SK-N-SH (cell line): Measurements from ENCODE around the gene TMEM150A. TPM values are rescaled to one million over a fixed set of nuclear protein-coding genes. Genes with fewer than 3 reads are reported as not detected.

Experiments used
- CTCF ChIA-PET: fragments of 300-600, 350-600 bp; formaldehyde crosslinking; extraction: SDS; loops from one replicate; lab custom pipeline; 2021; lab: Yijun Ruan, JAX
- POLR2A ChIA-PET: fragments of 350-600 bp; sonication (Branson Sonifier 250); formaldehyde crosslinking; extraction: SDS; loops from one replicate; lab custom pipeline; 2020; ENCODE audit warnings: antibody characterized with exemption, inconsistent platforms; lab: Yijun Ruan, JAX
- DNase-seq: peaks from one replicate; pipeline ENCODE4 v3.0.0; 2012
- H2AFZ ChIP-seq: fragments of 200-600 bp; sonication (generic); 2 replicates; pipeline ENCODE4 v1.8.1; 2016; ENCODE audit warnings: antibody characterized with exemption, mild to moderate bottlenecking, low read depth
- H3F3A ChIP-seq: fragments of 200-600 bp; sonication (generic); replicated peaks from 2 replicates; pipeline ENCODE3; 2016; ENCODE audit warnings: antibody characterized with exemption, mild to moderate bottlenecking; ENCODE audit not compliant: insufficient read depth
- H3K27ac ChIP-seq, 2 experiments: fragments of 200-500 bp in 1 of 2; fragments of 200-600 bp in 1 of 2; sonication (Bioruptor generic) in 1 of 2; sonication (generic), shearing (Covaris generic) in 1 of 2; 2 replicates each; pipeline versions ENCODE4 v1.5.1 to v1.6.1; 2014 to 2016; ENCODE audit warnings: low read depth in 2 of 2, inconsistent platforms in 1 of 2, low read length in 1 of 2, mild to moderate bottlenecking in 1 of 2, mixed read lengths in 1 of 2
- H3K27me3 ChIP-seq: fragments of 200-600 bp; sonication (generic), shearing (Covaris generic); 2 replicates; pipeline ENCODE4 v1.6.1; 2016; ENCODE audit warnings: mixed run types; ENCODE audit not compliant: insufficient read depth
- H3K36me3 ChIP-seq, 2 experiments: fragments of 200-500 bp in 1 of 2; fragments of 200-600 bp in 1 of 2; sonication (Bioruptor generic) in 1 of 2; sonication (generic) in 1 of 2; replicated peaks in 1 of 2; 2 replicates each; pipeline versions ENCODE3 to v1.5.1; 2014 to 2016; ENCODE audit warnings: low read length in 1 of 2, mild to moderate bottlenecking in 1 of 2; ENCODE audit not compliant: insufficient read depth in 2 of 2, control insufficient read depth in 1 of 2
- H3K4me1 ChIP-seq, 2 experiments: fragments of 200-500 bp in 1 of 2; fragments of 200-600 bp in 1 of 2; sonication (Bioruptor generic) in 1 of 2; sonication (generic), shearing (Covaris generic) in 1 of 2; 2 replicates each; pipeline versions ENCODE4 v1.5.1 to v1.6.1; 2014 to 2016; ENCODE audit warnings: low read depth in 1 of 2, low read length in 1 of 2, mixed run types in 1 of 2; ENCODE audit not compliant: insufficient read depth in 2 of 2, control insufficient read depth in 1 of 2
- H3K4me2 ChIP-seq: fragments of 200-600 bp; sonication (generic), shearing (Covaris generic); 2 replicates; pipeline ENCODE4 v1.6.1; 2017; ENCODE audit warnings: mixed run types
- H3K4me3 ChIP-seq, 2 experiments: fragments of 200-500 bp in 1 of 2; fragments of 200-600 bp in 1 of 2; sonication (Bioruptor generic) in 1 of 2; sonication (generic), shearing (Covaris generic) in 1 of 2; 2 replicates each; pipeline versions ENCODE4 v1.5.1 to v1.8.1; 2014 to 2016; ENCODE audit warnings: low read depth in 2 of 2, inconsistent platforms in 1 of 2, low read length in 1 of 2, mild to moderate bottlenecking in 1 of 2, mixed read lengths in 1 of 2, moderate library complexity in 1 of 2
- H3K79me2 ChIP-seq: fragments of 200-600 bp; sonication (generic); 2 replicates; pipeline ENCODE4 v1.8.1; 2017; ENCODE audit warnings: mild to moderate bottlenecking; ENCODE audit not compliant: insufficient read depth
- H3K9ac ChIP-seq: fragments of 200-600 bp; sonication (generic); 2 replicates; pipeline ENCODE4 v1.6.1; 2017; ENCODE audit warnings: mixed run types
- H3K9me2 ChIP-seq: fragments of 200-600 bp; sonication (generic); 2 replicates; pipeline ENCODE4 v1.6.1; 2017; ENCODE audit warnings: mixed run types
- H3K9me3 ChIP-seq: fragments of 200-600 bp; sonication (generic); 2 replicates; pipeline ENCODE4 v1.6.1; 2017; ENCODE audit warnings: mixed run types, mild to moderate bottlenecking, moderate library complexity
- H4K20me1 ChIP-seq: fragments of 200-600 bp; sonication (generic); 2 replicates; pipeline ENCODE4 v1.6.1; 2017; ENCODE audit warnings: mild to moderate bottlenecking, mixed run types; ENCODE audit not compliant: insufficient read depth
- CHD2 ChIP-seq: fragments of 150-350 bp; IDR thresholded peaks from 2 replicates; pipeline ENCODE4 v1.6.1; 2018; ENCODE audit warnings: low read length; ENCODE audit not compliant: partially characterized antibody
- EP300 ChIP-seq, 2 experiments: IDR thresholded peaks; 2 replicates each; pipeline versions ENCODE4 v1.4.0 to v1.6.1; 2012; ENCODE audit warnings: borderline replicate concordance in 1 of 2, low read depth in 1 of 2, low read length in 1 of 2
- FOSL2 ChIP-seq: IDR thresholded peaks from 2 replicates; pipeline ENCODE4 v1.4.0; 2012; ENCODE audit warnings: low read depth, mild to moderate bottlenecking, moderate library complexity, borderline replicate concordance
- FOXM1 ChIP-seq: IDR thresholded peaks from 2 replicates; pipeline ENCODE4 v1.4.0; 2012; ENCODE audit warnings: low read depth, mild to moderate bottlenecking
- GABPA ChIP-seq: IDR thresholded peaks from 2 replicates; pipeline ENCODE4 v1.4.0; 2012; ENCODE audit warnings: low read depth, mild to moderate bottlenecking
- GATA2 ChIP-seq: sonication (generic); formaldehyde crosslinking; IDR thresholded peaks from 2 replicates; pipeline ENCODE4 v1.5.0; 2020; ENCODE audit warnings: mild to moderate bottlenecking, missing genetic modification reagents
- MXI1 ChIP-seq: IDR thresholded peaks from 2 replicates; pipeline ENCODE4 v1.6.1; 2012; ENCODE audit warnings: mild to moderate bottlenecking, low read depth, low read length, improper control_type of control experiment
- POLR2AphosphoS5 ChIP-seq: IDR thresholded peaks from 2 replicates; pipeline ENCODE4 v1.6.1; 2012; ENCODE audit warnings: low read depth, low read length
- RAD21 ChIP-seq: IDR thresholded peaks from 2 replicates; pipeline ENCODE4 v1.6.1; 2012; ENCODE audit warnings: mild to moderate bottlenecking, low read length
- RCOR1 ChIP-seq: fragments of 150-350 bp; IDR thresholded peaks from 2 replicates; pipeline ENCODE4 v1.6.1; 2017; ENCODE audit warnings: antibody characterized with exemption, low read length
- RFX5 ChIP-seq: IDR thresholded peaks from 2 replicates; pipeline ENCODE4 v1.6.1; 2012; ENCODE audit warnings: mild to moderate bottlenecking, improper control_type of control experiment, low read length
- SIN3A ChIP-seq: IDR thresholded peaks from 2 replicates; pipeline ENCODE4 v1.6.1; 2012; ENCODE audit warnings: low read depth, mild to moderate bottlenecking, low read length, moderate library complexity, borderline replicate concordance
- TAF1 ChIP-seq: IDR thresholded peaks from 2 replicates; pipeline ENCODE4 v1.6.1; 2012; ENCODE audit warnings: low read depth, mild to moderate bottlenecking, low read length, moderate library complexity, borderline replicate concordance
- TEAD4 ChIP-seq: IDR thresholded peaks from 2 replicates; pipeline ENCODE4 v1.4.0; 2012; ENCODE audit warnings: mild to moderate bottlenecking, borderline replicate concordance; ENCODE audit not compliant: insufficient read depth
- WGBS: methylation state at CpG from one replicate; pipeline ENCODE4 v1.1.6; 2017; ENCODE audit warnings: low lambda C conversion rate; 5-methylcytosine and 5-hydroxymethylcytosine counted together
- polyA plus RNA-seq, 3 experiments: library from polyadenylated mRNA; depleted of rRNA; stranded (reverse); fragments of >200 nt; gene quantifications; 2 replicates each; pipeline ENCODE4 v1.2.3, GENCODE V29; 2012
- TF ChIP-seq, protein P1 (sequence below): IDR thresholded peaks from 2 replicates; pipeline ENCODE4 v1.6.1; 2012; ENCODE audit warnings: mild to moderate bottlenecking, low read depth, low read length, moderate library complexity
- TF ChIP-seq, protein P2 (sequence below): fragments of 200-600 bp; sonication (generic); IDR thresholded peaks from 2 replicates; pipeline ENCODE4 v1.6.1; 2017; ENCODE audit warnings: antibody characterized with exemption, mild to moderate bottlenecking, moderate library complexity
- TF ChIP-seq, protein P3 (sequence below): fragments of 150-350 bp; IDR thresholded peaks from 2 replicates; pipeline ENCODE4 v1.6.1; 2016; ENCODE audit warnings: mild to moderate bottlenecking, low read depth, low read length
- TF ChIP-seq, protein P4 (sequence below): fragments of 150-350 bp; IDR thresholded peaks from 2 replicates; pipeline ENCODE4 v1.6.1; 2017; ENCODE audit warnings: antibody characterized with exemption, low read length, low read depth, borderline replicate concordance
- TF ChIP-seq, protein P5 (sequence below): IDR thresholded peaks from 2 replicates; pipeline ENCODE4 v1.4.0; 2012; ENCODE audit warnings: low read depth, borderline replicate concordance

The TMEM150A gene
- polyA plus RNA-seq, 1 of the 3 experiments (the other 2 are of a cell fraction) = 20.2 TPM

DNA sequence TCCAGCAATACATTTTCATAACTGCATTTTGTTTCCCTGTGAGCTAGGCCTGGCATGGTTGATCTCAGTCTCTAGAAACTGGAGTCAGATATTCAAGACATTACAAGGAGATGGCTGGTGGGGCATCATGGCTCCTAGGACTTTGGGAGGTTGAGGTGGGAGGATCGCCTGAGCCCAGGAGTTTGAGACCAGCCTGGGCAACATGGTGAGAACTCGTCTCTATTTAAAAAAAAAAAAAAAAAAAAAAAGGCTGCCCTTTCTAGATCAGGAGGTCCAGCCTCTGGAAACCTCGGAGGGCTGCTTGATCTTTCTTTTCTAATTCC lies 25.5 kb downstream of the TMEM150A start:
- DNase-seq = no peak
- Histone ChIP-seq H3K9ac (no peak overlapping the region), H3K27ac (no peak overlapping the region), H3K79me2 (no peaks in the 10 kb centered on the region), H3K36me3 (no peaks in the 10 kb centered on the region), H3K4me3 (no peak overlapping the region), H3K9me2 (no peaks in the 10 kb centered on the region), H4K20me1 (no peaks in the 10 kb centered on the region), H3K4me1 (no peaks in the 10 kb centered on the region), H3K27me3 (peaks cover 10% of the 10 kb centered on the region; the same call in 1 of the 2 replicates), H3K4me2 (no peak overlapping the region), H3K9me3 (no peaks in the 10 kb centered on the region), H3F3A (no peaks in the 10 kb centered on the region), H2AFZ (no peak overlapping the region)
- TF ChIP-seq RCOR1 = no peak
- TF ChIP-seq GABPA = no peak
- TF ChIP-seq, protein P1, sequence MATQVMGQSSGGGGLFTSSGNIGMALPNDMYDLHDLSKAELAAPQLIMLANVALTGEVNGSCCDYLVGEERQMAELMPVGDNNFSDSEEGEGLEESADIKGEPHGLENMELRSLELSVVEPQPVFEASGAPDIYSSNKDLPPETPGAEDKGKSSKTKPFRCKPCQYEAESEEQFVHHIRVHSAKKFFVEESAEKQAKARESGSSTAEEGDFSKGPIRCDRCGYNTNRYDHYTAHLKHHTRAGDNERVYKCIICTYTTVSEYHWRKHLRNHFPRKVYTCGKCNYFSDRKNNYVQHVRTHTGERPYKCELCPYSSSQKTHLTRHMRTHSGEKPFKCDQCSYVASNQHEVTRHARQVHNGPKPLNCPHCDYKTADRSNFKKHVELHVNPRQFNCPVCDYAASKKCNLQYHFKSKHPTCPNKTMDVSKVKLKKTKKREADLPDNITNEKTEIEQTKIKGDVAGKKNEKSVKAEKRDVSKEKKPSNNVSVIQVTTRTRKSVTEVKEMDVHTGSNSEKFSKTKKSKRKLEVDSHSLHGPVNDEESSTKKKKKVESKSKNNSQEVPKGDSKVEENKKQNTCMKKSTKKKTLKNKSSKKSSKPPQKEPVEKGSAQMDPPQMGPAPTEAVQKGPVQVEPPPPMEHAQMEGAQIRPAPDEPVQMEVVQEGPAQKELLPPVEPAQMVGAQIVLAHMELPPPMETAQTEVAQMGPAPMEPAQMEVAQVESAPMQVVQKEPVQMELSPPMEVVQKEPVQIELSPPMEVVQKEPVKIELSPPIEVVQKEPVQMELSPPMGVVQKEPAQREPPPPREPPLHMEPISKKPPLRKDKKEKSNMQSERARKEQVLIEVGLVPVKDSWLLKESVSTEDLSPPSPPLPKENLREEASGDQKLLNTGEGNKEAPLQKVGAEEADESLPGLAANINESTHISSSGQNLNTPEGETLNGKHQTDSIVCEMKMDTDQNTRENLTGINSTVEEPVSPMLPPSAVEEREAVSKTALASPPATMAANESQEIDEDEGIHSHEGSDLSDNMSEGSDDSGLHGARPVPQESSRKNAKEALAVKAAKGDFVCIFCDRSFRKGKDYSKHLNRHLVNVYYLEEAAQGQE = no peak
- TF ChIP-seq FOSL2 = no peak
- no peak for TF ChIP-seq POLR2AphosphoS5
- TF ChIP-seq GATA2 (CRISPR knock-in tag) = no peak
- TF ChIP-seq, protein P2, sequence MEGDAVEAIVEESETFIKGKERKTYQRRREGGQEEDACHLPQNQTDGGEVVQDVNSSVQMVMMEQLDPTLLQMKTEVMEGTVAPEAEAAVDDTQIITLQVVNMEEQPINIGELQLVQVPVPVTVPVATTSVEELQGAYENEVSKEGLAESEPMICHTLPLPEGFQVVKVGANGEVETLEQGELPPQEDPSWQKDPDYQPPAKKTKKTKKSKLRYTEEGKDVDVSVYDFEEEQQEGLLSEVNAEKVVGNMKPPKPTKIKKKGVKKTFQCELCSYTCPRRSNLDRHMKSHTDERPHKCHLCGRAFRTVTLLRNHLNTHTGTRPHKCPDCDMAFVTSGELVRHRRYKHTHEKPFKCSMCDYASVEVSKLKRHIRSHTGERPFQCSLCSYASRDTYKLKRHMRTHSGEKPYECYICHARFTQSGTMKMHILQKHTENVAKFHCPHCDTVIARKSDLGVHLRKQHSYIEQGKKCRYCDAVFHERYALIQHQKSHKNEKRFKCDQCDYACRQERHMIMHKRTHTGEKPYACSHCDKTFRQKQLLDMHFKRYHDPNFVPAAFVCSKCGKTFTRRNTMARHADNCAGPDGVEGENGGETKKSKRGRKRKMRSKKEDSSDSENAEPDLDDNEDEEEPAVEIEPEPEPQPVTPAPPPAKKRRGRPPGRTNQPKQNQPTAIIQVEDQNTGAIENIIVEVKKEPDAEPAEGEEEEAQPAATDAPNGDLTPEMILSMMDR = no peak
- no peak for TF ChIP-seq SIN3A
- TF ChIP-seq, protein P3, sequence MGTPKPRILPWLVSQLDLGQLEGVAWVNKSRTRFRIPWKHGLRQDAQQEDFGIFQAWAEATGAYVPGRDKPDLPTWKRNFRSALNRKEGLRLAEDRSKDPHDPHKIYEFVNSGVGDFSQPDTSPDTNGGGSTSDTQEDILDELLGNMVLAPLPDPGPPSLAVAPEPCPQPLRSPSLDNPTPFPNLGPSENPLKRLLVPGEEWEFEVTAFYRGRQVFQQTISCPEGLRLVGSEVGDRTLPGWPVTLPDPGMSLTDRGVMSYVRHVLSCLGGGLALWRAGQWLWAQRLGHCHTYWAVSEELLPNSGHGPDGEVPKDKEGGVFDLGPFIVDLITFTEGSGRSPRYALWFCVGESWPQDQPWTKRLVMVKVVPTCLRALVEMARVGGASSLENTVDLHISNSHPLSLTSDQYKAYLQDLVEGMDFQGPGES = no peak
- no peak for TF ChIP-seq FOXM1
- TF ChIP-seq TAF1 = no peak
- TF ChIP-seq MXI1 = no peak
- TF ChIP-seq RFX5 = no peak
- TF ChIP-seq, protein P4, sequence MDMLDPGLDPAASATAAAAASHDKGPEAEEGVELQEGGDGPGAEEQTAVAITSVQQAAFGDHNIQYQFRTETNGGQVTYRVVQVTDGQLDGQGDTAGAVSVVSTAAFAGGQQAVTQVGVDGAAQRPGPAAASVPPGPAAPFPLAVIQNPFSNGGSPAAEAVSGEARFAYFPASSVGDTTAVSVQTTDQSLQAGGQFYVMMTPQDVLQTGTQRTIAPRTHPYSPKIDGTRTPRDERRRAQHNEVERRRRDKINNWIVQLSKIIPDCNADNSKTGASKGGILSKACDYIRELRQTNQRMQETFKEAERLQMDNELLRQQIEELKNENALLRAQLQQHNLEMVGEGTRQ = no peak
- no peak for TF ChIP-seq CHD2
- TF ChIP-seq EP300 (IDR thresholded peaks at IDR 0.05; ENCODE audit: borderline replicate concordance in 1 of 2, low read depth in 1 of 2, low read length in 1 of 2) = no peak
- TF ChIP-seq, protein P5, sequence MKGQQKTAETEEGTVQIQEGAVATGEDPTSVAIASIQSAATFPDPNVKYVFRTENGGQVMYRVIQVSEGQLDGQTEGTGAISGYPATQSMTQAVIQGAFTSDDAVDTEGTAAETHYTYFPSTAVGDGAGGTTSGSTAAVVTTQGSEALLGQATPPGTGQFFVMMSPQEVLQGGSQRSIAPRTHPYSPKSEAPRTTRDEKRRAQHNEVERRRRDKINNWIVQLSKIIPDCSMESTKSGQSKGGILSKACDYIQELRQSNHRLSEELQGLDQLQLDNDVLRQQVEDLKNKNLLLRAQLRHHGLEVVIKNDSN = no peak
- TF ChIP-seq TEAD4 = no peak
- no peak for TF ChIP-seq RAD21
- CTCF ChIA-PET = no interaction called here
- POLR2A ChIA-PET = interaction anchor here (0.7 to 1.0 kb wide), 2 partner anchors 15 to 38 kb away, joined by 5 to 6 read pairs; partner anchors contain the start of gene MAT2A
- WGBS = 72% methylated on average over 3 of the region's 3 CpGs
